ENCODE results near the gene POLRMT. TPM values are rescaled to one million over a fixed set of nuclear protein-coding genes. Genes with fewer than 3 reads are reported as not detected.

Gene POLRMT
- total RNA-seq, 4 donors from 2014 or later: 17.3 to 33.8 (median 30.1) TPM

GRCh38 chr19:616747-617526 is 16.4 kb downstream of the POLRMT start:
- TF ChIP-seq, protein P1, sequence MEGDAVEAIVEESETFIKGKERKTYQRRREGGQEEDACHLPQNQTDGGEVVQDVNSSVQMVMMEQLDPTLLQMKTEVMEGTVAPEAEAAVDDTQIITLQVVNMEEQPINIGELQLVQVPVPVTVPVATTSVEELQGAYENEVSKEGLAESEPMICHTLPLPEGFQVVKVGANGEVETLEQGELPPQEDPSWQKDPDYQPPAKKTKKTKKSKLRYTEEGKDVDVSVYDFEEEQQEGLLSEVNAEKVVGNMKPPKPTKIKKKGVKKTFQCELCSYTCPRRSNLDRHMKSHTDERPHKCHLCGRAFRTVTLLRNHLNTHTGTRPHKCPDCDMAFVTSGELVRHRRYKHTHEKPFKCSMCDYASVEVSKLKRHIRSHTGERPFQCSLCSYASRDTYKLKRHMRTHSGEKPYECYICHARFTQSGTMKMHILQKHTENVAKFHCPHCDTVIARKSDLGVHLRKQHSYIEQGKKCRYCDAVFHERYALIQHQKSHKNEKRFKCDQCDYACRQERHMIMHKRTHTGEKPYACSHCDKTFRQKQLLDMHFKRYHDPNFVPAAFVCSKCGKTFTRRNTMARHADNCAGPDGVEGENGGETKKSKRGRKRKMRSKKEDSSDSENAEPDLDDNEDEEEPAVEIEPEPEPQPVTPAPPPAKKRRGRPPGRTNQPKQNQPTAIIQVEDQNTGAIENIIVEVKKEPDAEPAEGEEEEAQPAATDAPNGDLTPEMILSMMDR (IDR thresholded peaks at IDR 0.05): no peak
- ATAC-seq (ENCODE audit: low FRiP score): no peak
- DNase-seq (ENCODE audit: low spot score): no peak

DNA sequence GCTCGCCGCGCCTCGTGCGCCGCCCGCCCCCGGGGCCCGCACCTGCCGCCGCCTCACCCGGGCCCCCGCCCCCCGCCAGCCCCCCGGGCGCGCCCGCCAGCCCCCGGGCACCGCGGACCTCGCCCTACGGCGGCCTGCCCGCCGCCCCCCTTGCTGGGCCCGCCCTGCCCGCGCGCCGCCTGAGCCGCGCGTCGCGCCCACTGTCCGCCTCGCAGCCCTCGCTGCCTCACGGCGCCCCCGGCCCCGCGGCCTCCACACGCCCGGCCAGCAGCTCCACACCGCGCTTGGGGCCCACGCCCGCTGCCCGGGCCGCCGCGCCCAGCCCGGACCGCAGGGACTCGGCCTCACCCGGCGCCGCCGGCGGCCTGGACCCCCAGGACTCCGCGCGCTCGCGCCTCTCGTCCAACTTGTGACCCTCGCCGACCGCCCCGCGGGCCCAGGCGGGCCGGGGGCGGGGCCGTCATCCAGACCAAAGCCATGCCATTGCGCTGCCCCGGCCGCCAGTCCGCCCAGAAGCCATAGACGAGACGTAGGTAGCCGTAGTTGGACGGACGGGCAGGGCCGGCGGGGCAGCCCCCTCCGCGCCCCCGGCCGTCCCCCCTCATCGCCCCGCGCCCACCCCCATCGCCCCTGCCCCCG is 17.2 kb downstream of the POLRMT start:
- TF ChIP-seq, protein P1 (IDR thresholded peaks at IDR 0.05): no peak
- no peak for DNase-seq (ENCODE audit: low spot score)
- no peak for ATAC-seq (ENCODE audit: low FRiP score)

- no peak for ATAC-seq (ENCODE audit: low FRiP score)
- TF ChIP-seq, protein P1 (IDR thresholded peaks at IDR 0.05): no peak
- no peak for DNase-seq (ENCODE audit: low spot score)
These were observed 17.7 kb downstream of the POLRMT start for GRCh38 chr19:615619-616018.

DNA sequence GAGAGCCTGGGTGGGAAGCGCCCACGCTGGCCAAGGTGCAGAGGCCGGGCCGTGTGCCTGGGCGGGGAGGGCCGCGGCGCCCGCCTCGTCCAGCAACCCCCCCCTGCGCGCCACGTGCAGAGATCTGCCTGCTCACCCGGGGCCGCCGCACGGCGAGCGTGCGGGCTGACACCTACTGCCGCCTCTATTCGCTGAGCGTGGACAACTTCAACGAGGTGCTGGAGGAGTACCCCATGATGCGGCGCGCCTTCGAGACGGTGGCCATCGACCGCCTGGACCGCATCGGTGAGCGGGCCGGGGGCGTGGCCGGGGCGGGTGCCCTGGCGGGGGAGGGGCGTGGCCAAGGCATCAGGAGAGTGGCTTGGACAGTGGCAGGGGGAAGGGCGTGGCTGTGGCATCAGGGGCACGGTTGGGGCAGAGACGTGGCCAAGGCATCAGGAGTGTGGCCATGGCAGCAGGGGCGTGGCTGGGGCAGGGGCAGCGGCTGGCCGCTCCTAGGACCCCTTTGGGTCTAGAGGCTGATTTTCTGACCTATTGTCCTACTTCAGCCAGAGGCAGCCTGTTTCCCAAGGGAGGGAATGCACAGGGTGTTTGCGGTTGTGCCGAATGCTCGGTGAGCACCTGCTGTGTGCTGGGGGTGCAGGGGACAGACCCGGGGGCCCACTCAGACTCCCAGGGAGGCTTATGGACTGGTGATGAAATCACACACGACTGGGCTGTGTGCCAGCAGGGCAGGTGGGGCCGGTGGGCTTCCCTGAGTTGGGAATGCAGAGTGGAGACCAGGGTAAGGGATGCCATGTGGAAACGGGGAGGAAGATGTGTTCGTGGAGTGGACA is 19.4 kb downstream of the POLRMT start:
- DNase-seq (ENCODE audit: low spot score): no peak
- ATAC-seq (ENCODE audit: low FRiP score): no peak
- TF ChIP-seq, protein P1 (IDR thresholded peaks at IDR 0.05): no peak

DNA sequence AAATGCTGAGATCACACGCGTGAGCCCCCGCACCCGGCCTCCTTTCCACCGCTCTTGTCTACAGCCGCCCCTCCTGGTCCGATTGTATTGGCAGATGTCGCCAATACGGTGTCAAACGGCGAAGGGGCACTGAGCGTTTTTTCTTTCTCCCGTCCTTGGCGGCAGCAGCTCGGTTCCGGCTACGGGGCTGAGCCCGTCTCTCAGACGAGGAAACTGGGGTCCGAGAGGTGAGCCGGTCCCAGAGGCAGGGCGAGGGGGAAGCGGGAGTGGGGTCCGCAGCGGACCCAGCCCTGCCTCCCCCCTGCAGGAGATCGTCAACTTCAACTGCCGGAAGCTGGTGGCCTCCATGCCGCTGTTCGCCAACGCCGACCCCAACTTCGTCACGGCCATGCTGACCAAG is 20.4 kb downstream of the POLRMT start:
- no peak for ATAC-seq (ENCODE audit: low FRiP score)
- no peak for DNase-seq (ENCODE audit: low spot score)
- TF ChIP-seq, protein P1 (IDR thresholded peaks at IDR 0.05): no peak

- DNase-seq (ENCODE audit: low spot score) (no peak), ATAC-seq (ENCODE audit: low FRiP score) (no peak)
- TF ChIP-seq, protein P1 (IDR thresholded peaks at IDR 0.05): no peak
These were observed 21.9 kb downstream of the POLRMT start for GRCh38 chr19:611481-611868.

Data from omental fat pad (tissue), 4 donors.